Ishikawa (cell line): ENCODE results near the gene TIE1.

Experiments
- CEBPB ChIP-seq: IDR thresholded peaks from 2 replicates; pipeline ENCODE4 v1.6.1; 2012
- CREB1 ChIP-seq: IDR thresholded peaks from 2 replicates; pipeline ENCODE4 v1.6.1; 2012; ENCODE audit warnings: low read depth
- EGR1 ChIP-seq: IDR thresholded peaks from 2 replicates; pipeline ENCODE4 v1.6.1; 2012
- EP300 ChIP-seq: IDR thresholded peaks from 2 replicates; pipeline ENCODE4 v1.6.1; 2012; ENCODE audit warnings: borderline replicate concordance
- FOXM1 ChIP-seq: IDR thresholded peaks from 2 replicates; pipeline ENCODE4 v1.6.1; 2012; ENCODE audit warnings: low read depth, borderline replicate concordance
- MAX ChIP-seq: IDR thresholded peaks from 2 replicates; pipeline ENCODE4 v1.6.1; 2012
- NFIC ChIP-seq: IDR thresholded peaks from 2 replicates; pipeline ENCODE4 v1.6.1; 2012
- RAD21 ChIP-seq: IDR thresholded peaks from 2 replicates; pipeline ENCODE4 v1.6.1; 2012; ENCODE audit warnings: low read depth
- REST ChIP-seq: IDR thresholded peaks from 2 replicates; pipeline ENCODE4 v1.6.1; 2012; ENCODE audit warnings: low read depth, mild to moderate bottlenecking
- TAF1 ChIP-seq: IDR thresholded peaks from 2 replicates; pipeline ENCODE4 v1.6.1; 2012; ENCODE audit warnings: low read depth, mild to moderate bottlenecking
- TCF12 ChIP-seq: IDR thresholded peaks from 2 replicates; pipeline ENCODE4 v1.6.1; 2012; ENCODE audit warnings: low read depth
- TEAD4 ChIP-seq: IDR thresholded peaks from 2 replicates; pipeline ENCODE4 v1.6.1; 2012
- USF1 ChIP-seq: IDR thresholded peaks from 2 replicates; pipeline ENCODE4 v1.6.1; 2012
- YY1 ChIP-seq: IDR thresholded peaks from 2 replicates; pipeline ENCODE4 v1.6.1; 2012; ENCODE audit warnings: low read depth
- ZBTB7A ChIP-seq: IDR thresholded peaks from 2 replicates; pipeline ENCODE4 v1.6.1; 2012; ENCODE audit warnings: low read depth

Gene TIE1

GRCh38 chr1:43274804-43275180 is 26.0 kb upstream of the TIE1 start:
- TF ChIP-seq EP300 (no peak), ZBTB7A (no peak), RAD21 (no peak), FOXM1 (no peak), TAF1 (no peak), TCF12 (no peak), NFIC (no peak), TEAD4 (no peak), EGR1 (no peak), CREB1 (no peak), CEBPB (no peak), REST (no peak), USF1 (no peak), YY1 (no peak), MAX (no peak)

- TF ChIP-seq EGR1: no peak
- TF ChIP-seq NFIC: no peak
- no peak for TF ChIP-seq REST
- TF ChIP-seq TAF1: no peak
- TF ChIP-seq MAX: no peak
- TF ChIP-seq TEAD4: no peak
- TF ChIP-seq CREB1: no peak
- TF ChIP-seq USF1: no peak
- TF ChIP-seq FOXM1: no peak
- no peak for TF ChIP-seq CEBPB
- no peak for TF ChIP-seq EP300
- no peak for TF ChIP-seq RAD21
- TF ChIP-seq TCF12: no peak
- TF ChIP-seq ZBTB7A: no peak
- TF ChIP-seq YY1: no peak
Measured at GRCh38 chr1:43275826-43276620, 24.8 kb upstream of the TIE1 start.

GRCh38 chr1:43276673-43277072 is 24.1 kb upstream of the TIE1 start:
- no peak for TF ChIP-seq TAF1
- TF ChIP-seq FOXM1: no peak
- TF ChIP-seq REST: no peak
- TF ChIP-seq TCF12: no peak
- TF ChIP-seq EP300: no peak
- TF ChIP-seq EGR1: no peak
- no peak for TF ChIP-seq TEAD4
- no peak for TF ChIP-seq CEBPB
- no peak for TF ChIP-seq RAD21
- no peak for TF ChIP-seq USF1
- no peak for TF ChIP-seq NFIC
